ENCODE data around the gene MICA.
"Not testable (repeated sequence)": the region's sequence is repeated elsewhere in the genome, so short reads cannot be mapped to it uniquely, and the experiment has no call there.

The MICA gene

DNA sequence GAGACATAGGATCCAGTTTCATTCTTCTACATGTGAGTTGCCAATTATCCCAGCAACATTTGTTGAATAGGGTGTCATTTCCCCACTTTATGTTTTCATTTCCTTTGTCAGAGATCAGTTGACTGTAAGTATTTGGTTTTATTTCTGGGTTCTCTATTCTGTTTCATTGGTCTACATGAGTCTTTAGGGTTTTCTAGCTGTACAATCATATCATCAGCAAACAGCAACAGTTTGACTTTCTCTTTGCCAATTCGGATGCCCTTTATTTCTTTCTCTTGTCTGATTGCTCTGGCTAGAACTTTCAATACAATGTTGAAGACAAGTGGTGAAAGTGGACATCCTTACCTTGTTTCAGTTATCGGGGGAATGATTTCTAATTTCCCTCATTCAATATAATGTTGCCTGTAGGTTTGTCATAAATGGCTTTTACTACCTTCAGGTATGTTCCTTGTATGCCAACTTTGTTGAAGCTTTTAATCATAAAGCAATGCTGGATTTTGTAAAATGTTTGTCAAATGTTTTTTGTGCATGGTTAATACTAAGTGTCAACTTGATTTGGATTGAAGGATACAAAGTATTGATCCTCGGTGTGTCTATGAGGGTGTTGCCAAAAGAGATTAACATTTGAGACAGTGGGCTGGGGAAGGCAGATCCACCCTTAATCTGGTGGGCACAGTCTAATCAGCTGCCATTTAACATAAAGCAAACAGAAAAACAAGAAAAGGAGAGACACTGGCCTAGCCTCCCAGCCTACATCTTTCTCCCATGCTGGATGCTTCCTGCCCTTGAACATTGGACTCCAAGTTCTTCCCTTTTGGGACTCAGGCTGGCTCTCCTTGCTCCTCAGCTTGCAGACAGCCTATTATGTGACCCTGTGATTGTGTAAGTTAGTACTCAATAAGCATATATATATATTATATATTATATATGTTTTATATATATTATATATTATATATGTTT is 23.3 kb downstream of the MICA start:
- H2AFZ ChIP-seq (ENCODE audit: low read depth, low read length) = no peak overlapping the region
- H3K36me3 ChIP-seq (ENCODE audit: insufficient read depth, low read length) = no peaks in the 10 kb centered on the region
- H3K9me3 ChIP-seq (ENCODE audit: low read length) = no peaks in the 10 kb centered on the region
- H3K4me3 ChIP-seq (ENCODE audit: low read length) = no peak overlapping the region
- H3K27me3 ChIP-seq (ENCODE audit: insufficient read depth, low read length) = peaks cover 11% of the 10 kb centered on the region
- no peaks in the 10 kb centered on the region for H3K4me1 ChIP-seq (ENCODE audit: insufficient read depth, low read length)

DNA sequence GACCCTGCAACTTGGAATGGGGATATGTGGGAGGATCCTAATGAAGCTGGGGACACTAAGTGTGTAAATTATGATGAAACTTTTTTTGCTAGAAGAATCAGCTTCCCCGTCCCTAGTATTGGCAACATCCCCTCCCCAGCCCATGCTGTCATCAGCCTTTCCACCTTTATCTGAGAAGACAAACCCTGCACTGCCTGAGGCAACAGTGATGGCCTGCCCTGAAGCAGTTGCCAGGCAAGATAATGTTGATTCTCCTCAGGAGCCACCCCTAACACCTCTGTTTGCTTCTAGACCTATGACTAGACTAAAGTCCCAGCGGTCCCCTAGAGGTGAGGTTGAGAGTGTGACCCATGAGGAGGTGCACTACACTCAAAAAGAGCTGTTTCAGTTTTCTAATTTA is 27.1 kb downstream of the MICA start:
- Histone ChIP-seq H3K27me3 (ENCODE audit: insufficient read depth, low read length) (no peaks in the 10 kb centered on the region), H3K9me3 (ENCODE audit: low read length) (no peaks in the 10 kb centered on the region), H3K36me3 (ENCODE audit: insufficient read depth, low read length) (no peaks in the 10 kb centered on the region), H3K4me1 (ENCODE audit: insufficient read depth, low read length) (no peaks in the 10 kb centered on the region), H2AFZ (ENCODE audit: low read depth, low read length) (no peak overlapping the region), H3K4me3 (ENCODE audit: low read length) (no peak overlapping the region)

DNA sequence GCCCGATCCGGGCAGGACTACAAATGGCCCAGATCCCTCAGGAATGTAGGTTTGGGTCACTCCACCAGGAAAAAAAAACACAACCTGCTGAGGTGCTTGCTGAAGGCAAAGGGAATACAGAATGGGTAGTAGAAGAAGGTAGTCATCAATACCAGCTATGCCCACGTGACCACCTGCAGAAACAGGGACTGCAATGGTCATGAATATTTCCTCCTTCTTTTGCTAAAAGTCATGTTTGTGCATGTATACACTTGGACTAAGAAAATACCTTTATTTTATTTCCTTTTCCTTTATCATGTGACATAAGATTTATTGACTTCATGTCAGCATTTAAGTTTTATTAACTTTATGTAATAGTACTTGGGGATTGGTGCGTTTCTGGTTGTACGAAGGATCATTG is 31.7 kb downstream of the MICA start:
- not testable (repeated sequence) for H3K27me3 ChIP-seq (ENCODE audit: insufficient read depth, low read length); H3K4me3 ChIP-seq (ENCODE audit: low read length); H2AFZ ChIP-seq (ENCODE audit: low read depth, low read length); H3K4me1 ChIP-seq (ENCODE audit: insufficient read depth, low read length); H3K36me3 ChIP-seq (ENCODE audit: insufficient read depth, low read length); H3K9me3 ChIP-seq (ENCODE audit: low read length)

DNA sequence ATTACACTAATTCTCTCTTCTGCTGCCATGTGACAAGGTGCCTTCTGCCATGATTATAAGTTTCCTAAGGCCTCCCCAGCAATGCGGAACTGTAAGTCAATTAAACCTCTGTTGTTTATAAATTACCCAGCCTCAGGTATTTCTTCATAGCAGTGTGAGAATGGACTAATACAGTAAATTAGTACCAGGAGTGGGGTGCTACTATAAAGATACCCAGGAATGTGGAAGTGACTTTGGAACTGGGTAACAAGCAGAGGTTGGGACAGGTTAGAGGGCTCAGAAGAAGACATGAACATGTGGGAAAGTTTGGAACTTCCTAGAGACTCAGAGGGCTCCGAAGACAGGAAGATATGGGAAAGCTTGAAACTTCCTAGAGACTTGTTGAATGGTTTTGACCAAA is 34.8 kb downstream of the MICA start:
- H3K36me3 ChIP-seq (ENCODE audit: insufficient read depth, low read length) = no peaks in the 10 kb centered on the region
- H3K27me3 ChIP-seq (ENCODE audit: insufficient read depth, low read length) = peaks cover 8% of the 10 kb centered on the region
- H3K9me3 ChIP-seq (ENCODE audit: low read length) = no peaks in the 10 kb centered on the region
- H2AFZ ChIP-seq (ENCODE audit: low read depth, low read length) = no peak overlapping the region
- H3K4me1 ChIP-seq (ENCODE audit: insufficient read depth, low read length) = no peaks in the 10 kb centered on the region
- no peak overlapping the region for H3K4me3 ChIP-seq (ENCODE audit: low read length)

DNA sequence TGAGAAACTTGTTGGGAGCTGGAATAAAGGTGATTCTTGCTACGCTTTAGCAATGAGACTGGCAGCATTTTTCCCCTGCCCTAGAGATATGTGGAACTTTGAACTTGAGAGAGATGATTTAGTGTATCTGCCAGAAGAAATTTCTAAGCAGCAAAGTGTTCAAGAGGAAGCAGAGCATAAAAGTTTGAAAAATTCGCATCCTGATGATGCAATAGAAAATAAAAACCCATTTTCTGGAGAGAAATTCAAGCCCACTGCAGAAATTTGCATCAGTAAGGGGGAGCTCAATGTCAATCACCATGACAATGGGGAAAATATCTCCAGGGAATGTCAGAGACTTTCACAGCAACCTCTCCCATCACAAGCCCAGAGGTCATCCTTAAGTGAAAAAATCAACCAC is 35.3 kb downstream of the MICA start:
- no peaks in the 10 kb centered on the region for H3K9me3 ChIP-seq (ENCODE audit: low read length)
- H3K36me3 ChIP-seq (ENCODE audit: insufficient read depth, low read length) = no peaks in the 10 kb centered on the region
- no peak overlapping the region for H2AFZ ChIP-seq (ENCODE audit: low read depth, low read length)
- H3K4me3 ChIP-seq (ENCODE audit: low read length) = no peak overlapping the region
- peaks cover 8% of the 10 kb centered on the region for H3K27me3 ChIP-seq (ENCODE audit: insufficient read depth, low read length)
- no peaks in the 10 kb centered on the region for H3K4me1 ChIP-seq (ENCODE audit: insufficient read depth, low read length)

DNA sequence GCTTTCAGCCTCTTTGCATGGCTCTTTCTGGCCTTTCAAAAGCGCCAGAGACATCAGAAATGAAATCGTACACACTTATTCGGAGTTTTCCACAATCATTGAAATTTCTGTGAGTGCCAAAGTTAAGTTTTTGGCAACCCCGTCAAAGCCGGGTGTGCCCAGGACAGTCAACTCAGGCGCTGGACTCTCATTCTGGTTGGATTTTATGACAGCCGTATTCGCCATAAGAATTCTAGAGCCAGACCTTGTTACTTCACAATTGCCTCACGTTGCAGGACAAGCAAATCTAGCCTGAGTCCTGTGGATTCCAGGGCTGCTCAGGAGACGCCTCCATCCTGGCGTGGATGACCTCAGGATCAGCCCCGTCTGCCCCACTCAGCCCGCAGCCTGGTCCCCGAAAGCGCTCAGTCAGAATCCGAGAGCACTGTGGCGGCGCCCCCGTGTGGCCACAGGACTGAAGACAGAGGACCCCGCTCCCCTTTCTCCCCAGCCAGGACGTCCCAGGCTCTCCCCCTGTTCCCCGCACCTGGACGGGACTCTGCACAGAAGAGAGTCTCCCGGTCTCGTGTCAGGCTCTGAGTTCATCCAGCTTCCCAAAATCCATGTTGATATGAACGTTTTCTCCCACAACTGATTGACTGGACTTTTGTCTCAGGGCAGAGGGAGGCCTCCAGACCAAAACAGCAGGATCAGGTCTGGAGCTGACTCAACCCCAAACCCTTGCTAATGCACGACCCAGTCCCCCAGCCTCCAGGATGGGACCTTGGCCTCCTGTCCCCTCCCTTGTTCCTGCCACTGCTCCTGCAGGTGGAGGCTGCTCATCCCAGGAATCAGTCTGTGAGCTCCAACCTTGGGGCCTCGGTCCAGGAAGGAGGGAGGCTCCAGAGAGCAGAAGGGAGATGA is 38.2 kb downstream of the MICA start:
- no peak overlapping the region for H2AFZ ChIP-seq (ENCODE audit: low read depth, low read length)
- no peaks in the 10 kb centered on the region for H3K9me3 ChIP-seq (ENCODE audit: low read length)
- peaks cover 10% of the 10 kb centered on the region for H3K27me3 ChIP-seq (ENCODE audit: insufficient read depth, low read length)
- no peak overlapping the region for H3K4me3 ChIP-seq (ENCODE audit: low read length)
- H3K36me3 ChIP-seq (ENCODE audit: insufficient read depth, low read length) = no peaks in the 10 kb centered on the region
- H3K4me1 ChIP-seq (ENCODE audit: insufficient read depth, low read length) = no peaks in the 10 kb centered on the region

DNA sequence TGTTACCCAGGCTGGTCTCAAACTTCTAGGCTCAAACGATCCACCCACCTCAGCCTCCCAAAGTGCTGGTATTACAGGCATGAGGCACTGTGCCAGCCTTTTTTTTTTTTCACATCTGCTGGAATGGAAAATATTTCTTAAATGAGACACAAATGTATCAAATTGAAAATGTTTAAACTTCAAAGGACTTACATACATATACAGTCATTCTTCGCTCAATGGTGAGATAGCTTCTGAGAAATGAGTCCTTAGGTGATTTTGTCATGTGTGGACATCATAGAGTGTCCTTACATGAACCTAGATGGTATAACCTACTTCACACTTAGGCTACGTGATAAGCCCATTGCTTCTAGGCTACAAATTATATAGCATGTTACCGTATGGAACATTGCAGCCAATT is 43.1 kb downstream of the MICA start:
- H3K9me3 ChIP-seq (ENCODE audit: low read length) = no peaks in the 10 kb centered on the region
- no peaks in the 10 kb centered on the region for H3K36me3 ChIP-seq (ENCODE audit: insufficient read depth, low read length)
- H3K4me3 ChIP-seq (ENCODE audit: low read length) = no peak overlapping the region
- H3K4me1 ChIP-seq (ENCODE audit: insufficient read depth, low read length) = no peaks in the 10 kb centered on the region
- H2AFZ ChIP-seq (ENCODE audit: low read depth, low read length) = no peak overlapping the region
- peaks cover 6% of the 10 kb centered on the region for H3K27me3 ChIP-seq (ENCODE audit: insufficient read depth, low read length)

DNA sequence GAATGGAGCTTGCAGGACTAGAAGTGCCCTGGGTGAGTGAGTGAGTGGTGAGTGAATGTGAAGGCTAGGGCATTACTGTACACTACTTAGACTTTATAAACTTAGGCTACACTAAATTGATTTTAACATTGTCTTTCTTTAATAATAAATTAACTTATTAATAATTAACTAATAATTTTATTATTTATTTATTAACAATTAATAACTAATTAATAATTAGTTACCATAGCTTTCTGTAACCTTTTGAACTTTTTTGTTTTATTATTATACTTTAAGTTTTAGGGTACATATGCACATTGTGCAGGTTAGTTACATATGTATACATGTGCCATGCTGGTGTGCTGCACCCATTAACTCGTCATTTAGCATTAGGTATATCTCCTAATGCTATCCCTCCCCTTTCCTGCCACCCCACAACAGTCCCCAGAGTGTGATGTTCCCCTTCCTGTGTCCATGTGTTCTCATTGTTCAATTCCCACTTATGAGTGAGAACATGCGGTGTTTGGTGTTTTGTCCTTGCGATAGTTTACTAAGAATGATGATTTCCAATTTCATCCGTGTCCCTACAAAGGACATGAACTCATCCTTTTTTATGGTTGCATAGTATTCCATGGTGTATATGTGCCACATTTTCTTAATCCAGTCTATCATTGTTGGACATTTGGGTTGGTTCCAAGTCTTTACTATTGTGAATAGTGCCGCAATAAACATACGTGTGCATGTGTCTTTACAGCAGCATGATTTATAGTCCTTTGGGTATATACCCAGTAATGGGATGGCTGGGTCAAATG is 43.8 kb downstream of the MICA start:
- not testable (repeated sequence) for H2AFZ ChIP-seq (ENCODE audit: low read depth, low read length); H3K36me3 ChIP-seq (ENCODE audit: insufficient read depth, low read length); H3K27me3 ChIP-seq (ENCODE audit: insufficient read depth, low read length); H3K9me3 ChIP-seq (ENCODE audit: low read length); H3K4me1 ChIP-seq (ENCODE audit: insufficient read depth, low read length); H3K4me3 ChIP-seq (ENCODE audit: low read length)

DNA sequence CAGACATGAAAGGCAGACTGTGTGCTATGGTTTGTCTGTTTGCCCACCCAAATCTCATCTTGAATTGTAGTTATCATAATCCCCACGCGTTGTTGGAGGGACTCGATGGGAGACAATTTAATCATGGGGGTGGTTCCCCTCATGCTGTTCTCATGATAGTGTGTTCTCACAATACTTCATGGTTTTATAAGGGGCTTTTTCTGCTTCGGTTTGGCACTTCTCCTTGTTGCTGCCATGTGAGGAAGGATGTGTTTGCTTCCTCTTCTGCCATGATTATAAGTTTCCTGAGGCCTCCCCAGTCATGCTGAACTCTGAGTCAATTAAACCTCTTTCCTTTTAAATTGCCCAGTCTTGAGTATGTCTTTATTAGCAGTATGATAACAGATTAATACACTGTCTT is 47.4 kb downstream of the MICA start:
- H3K36me3 ChIP-seq (ENCODE audit: insufficient read depth, low read length) = no peaks in the 10 kb centered on the region
- H3K4me3 ChIP-seq (ENCODE audit: low read length) = no peak overlapping the region
- H3K9me3 ChIP-seq (ENCODE audit: low read length) = no peaks in the 10 kb centered on the region

DNA sequence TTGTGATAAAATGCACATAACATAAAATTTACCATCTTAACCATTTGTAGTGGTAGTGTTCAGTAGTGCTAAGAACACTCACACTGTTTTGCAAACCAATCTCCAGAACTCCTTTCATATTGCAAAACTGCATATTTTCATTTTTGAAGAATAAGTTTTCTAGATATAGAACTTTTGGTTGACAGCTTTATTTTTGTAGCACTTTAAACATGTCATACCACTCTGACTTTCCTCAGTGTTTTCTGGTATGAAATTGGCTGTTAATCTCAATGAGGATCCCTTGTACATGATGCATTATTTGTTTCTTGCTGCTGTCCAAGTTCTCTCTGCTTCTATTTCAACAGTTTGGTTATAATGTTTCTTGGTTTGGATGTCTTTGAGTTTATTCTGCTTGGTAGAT is 49.5 kb downstream of the MICA start:
- peaks cover 2% of the 10 kb centered on the region for H3K27me3 ChIP-seq (ENCODE audit: insufficient read depth, low read length)
- no peak overlapping the region for H3K4me3 ChIP-seq (ENCODE audit: low read length)
- no peaks in the 10 kb centered on the region for H3K4me1 ChIP-seq (ENCODE audit: insufficient read depth, low read length)
- H3K36me3 ChIP-seq (ENCODE audit: insufficient read depth, low read length) = no peaks in the 10 kb centered on the region
- no peaks in the 10 kb centered on the region for H3K9me3 ChIP-seq (ENCODE audit: low read length)
- no peak overlapping the region for H2AFZ ChIP-seq (ENCODE audit: low read depth, low read length)

More for the DNA sequence above, 47.4 kb downstream of the MICA start:
- peaks cover 2% of the 10 kb centered on the region for H3K27me3 ChIP-seq (ENCODE audit: insufficient read depth, low read length)
- H3K4me1 ChIP-seq (ENCODE audit: insufficient read depth, low read length) = no peaks in the 10 kb centered on the region
- no peak overlapping the region for H2AFZ ChIP-seq (ENCODE audit: low read depth, low read length)

DNA sequence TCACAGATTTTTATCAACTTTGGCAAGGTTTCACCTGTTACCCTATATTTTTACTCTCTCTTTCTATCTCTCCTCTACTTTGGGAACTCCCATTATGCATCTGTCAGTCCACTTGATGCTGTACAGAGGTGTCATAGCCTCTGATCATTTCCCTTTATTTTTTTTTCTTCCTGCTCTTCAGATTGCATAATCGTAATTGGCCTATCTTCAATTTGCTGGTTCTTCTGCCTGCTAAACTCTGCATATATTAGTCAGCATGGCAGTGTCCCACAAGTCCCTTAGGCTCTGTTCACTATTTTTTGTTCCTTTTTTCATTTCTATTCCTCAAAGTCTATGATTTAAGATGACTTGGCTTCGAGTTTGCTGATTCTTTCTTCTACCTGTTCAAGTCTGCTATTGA is 49.9 kb downstream of the MICA start:
- Histone ChIP-seq H3K4me1 (ENCODE audit: insufficient read depth, low read length) (no peaks in the 10 kb centered on the region), H3K36me3 (ENCODE audit: insufficient read depth, low read length) (no peaks in the 10 kb centered on the region)

DNA sequence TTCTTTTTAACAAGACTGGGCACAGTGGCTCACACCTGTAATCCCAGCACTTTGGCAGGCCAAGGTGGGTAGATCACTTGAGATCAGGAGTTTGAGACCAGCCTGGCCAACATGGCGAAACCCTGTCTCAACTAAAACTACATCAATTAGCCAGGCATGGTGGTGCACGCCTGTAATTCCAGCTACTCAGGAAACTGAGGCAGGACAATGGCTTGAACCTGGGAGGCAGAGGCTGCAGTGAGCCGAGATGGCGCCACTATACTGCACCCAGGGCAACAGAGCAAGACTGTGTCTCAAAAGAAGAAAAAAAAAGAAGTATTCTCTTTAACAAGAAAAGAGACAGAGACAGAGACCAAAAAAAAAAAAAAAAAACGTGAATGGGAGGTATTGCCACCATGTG is 56.5 kb downstream of the MICA start:
- H3K36me3 ChIP-seq (ENCODE audit: insufficient read depth, low read length); H3K9me3 ChIP-seq (ENCODE audit: low read length): not testable (repeated sequence)
- H3K27me3 ChIP-seq (ENCODE audit: insufficient read depth, low read length) = peaks cover 24% of the 10 kb centered on the region

More for the DNA sequence above, 49.9 kb downstream of the MICA start:
- Histone ChIP-seq H2AFZ (ENCODE audit: low read depth, low read length) (no peak overlapping the region), H3K9me3 (ENCODE audit: low read length) (no peaks in the 10 kb centered on the region), H3K4me3 (ENCODE audit: low read length) (no peak overlapping the region), H3K27me3 (ENCODE audit: insufficient read depth, low read length) (peaks cover 2% of the 10 kb centered on the region)

More for the DNA sequence above, 56.5 kb downstream of the MICA start:
- not testable (repeated sequence) for H3K4me1 ChIP-seq (ENCODE audit: insufficient read depth, low read length); H3K4me3 ChIP-seq (ENCODE audit: low read length); H2AFZ ChIP-seq (ENCODE audit: low read depth, low read length)
